ENCODE data around the gene CCDC57.
A peak's percentile ranks its signal among the peaks of the same experiment; 100 is the strongest.
"Not testable (repeated sequence)": the region's sequence is repeated elsewhere in the genome, so short reads cannot be mapped to it uniquely, and the experiment has no call there.

Gene CCDC57

GRCh38 chr17:82212331-82213250 is at the start of gene CCDC57:
TSS of gene CCDC57 (minus strand) at chr17:82212842. CDS start at chr17:82201944, 10,898 bp downstream.
- H3K79me2 ChIP-seq (ENCODE audit: low read length), result peaks cover 11% of the 10 kb centered on the region; the same call in 1 of the 2 replicates
- H3K9me2 ChIP-seq (replicated peaks; ENCODE audit: insufficient read depth, low read length), result no peaks in the 10 kb centered on the region
- H3K36me3 ChIP-seq (replicated peaks; ENCODE audit: insufficient read depth, low read length), result no peaks in the 10 kb centered on the region
- DNase-seq, result peak; percentile 77
- H3K4me3 ChIP-seq (ENCODE audit: low read length), result peak within 1 kb of the TSS; percentile 92
- TF ChIP-seq EZH2 (optimal IDR thresholded peaks at IDR 0.05; ENCODE audit: low read depth, low read length) (no peak), CTCF (IDR thresholded peaks at IDR 0.05; ENCODE audit: low read length) (no peak), EZH2phosphoT487 (IDR thresholded peaks at IDR 0.05; ENCODE audit: low read length) (no peak)
- no peaks in the 10 kb centered on the region for H3K27me3 ChIP-seq (replicated peaks; ENCODE audit: insufficient read depth, low read length)
- H3K4me1 ChIP-seq (ENCODE audit: low read length), result peaks cover 14% of the 10 kb centered on the region
- H3K4me2 ChIP-seq (ENCODE audit: low read depth, low read length), result peak within 1 kb of the TSS; percentile 94
- H3K27ac ChIP-seq (ENCODE audit: low read length), result peak within 1 kb of the TSS; percentile 27; the same call in 1 of the 2 replicates
- no peaks in the 10 kb centered on the region for H3F3A ChIP-seq (ENCODE audit: insufficient read depth, low read length)
- peak within 1 kb of the TSS; percentile 75 for H3K9ac ChIP-seq (ENCODE audit: low read length)
- no peaks in the 10 kb centered on the region for H3K9me3 ChIP-seq (replicated peaks; ENCODE audit: insufficient read depth, low read length)
- H2AFZ ChIP-seq (ENCODE audit: low read length), result peak within 1 kb of the TSS; percentile 95
- no peaks in the 10 kb centered on the region for H4K20me1 ChIP-seq (ENCODE audit: insufficient read depth, low read length)

- H3K4me3 ChIP-seq (ENCODE audit: low read length), result no peak overlapping the region
- no peak overlapping the region for H2AFZ ChIP-seq (ENCODE audit: low read length)
- H4K20me1 ChIP-seq (ENCODE audit: insufficient read depth, low read length), result no peaks in the 10 kb centered on the region
- peaks cover 14% of the 10 kb centered on the region for H3K36me3 ChIP-seq (replicated peaks; ENCODE audit: insufficient read depth, low read length)
- H3K9me2 ChIP-seq (replicated peaks; ENCODE audit: insufficient read depth, low read length), result no peaks in the 10 kb centered on the region
- peaks cover 86% of the 10 kb centered on the region for H3K79me2 ChIP-seq (ENCODE audit: low read length)
- TF ChIP-seq CTCF (IDR thresholded peaks at IDR 0.05; ENCODE audit: low read length) (no peak), EZH2phosphoT487 (IDR thresholded peaks at IDR 0.05; ENCODE audit: low read length) (no peak), EZH2 (optimal IDR thresholded peaks at IDR 0.05; ENCODE audit: low read depth, low read length) (no peak)
- no peak overlapping the region for H3K4me2 ChIP-seq (ENCODE audit: low read depth, low read length)
- no peak overlapping the region for H3K9ac ChIP-seq (ENCODE audit: low read length)
- H3K9me3 ChIP-seq (replicated peaks; ENCODE audit: insufficient read depth, low read length), result no peaks in the 10 kb centered on the region
- H3K27ac ChIP-seq (ENCODE audit: low read length), result no peak overlapping the region
- no peaks in the 10 kb centered on the region for H3K27me3 ChIP-seq (replicated peaks; ENCODE audit: insufficient read depth, low read length)
- no peak for DNase-seq
- H3F3A ChIP-seq (ENCODE audit: insufficient read depth, low read length), result no peaks in the 10 kb centered on the region
- no peaks in the 10 kb centered on the region for H3K4me1 ChIP-seq (ENCODE audit: low read length)
These were observed 49.7 kb upstream of the CCDC57 start for GRCh38 chr17:82262344-82262743.

- H3K9me2 ChIP-seq (replicated peaks; ENCODE audit: insufficient read depth, low read length); H3K9ac ChIP-seq (ENCODE audit: low read length); H4K20me1 ChIP-seq (ENCODE audit: insufficient read depth, low read length); H3K27ac ChIP-seq (ENCODE audit: low read length); H3K9me3 ChIP-seq (replicated peaks; ENCODE audit: insufficient read depth, low read length); H3K4me1 ChIP-seq (ENCODE audit: low read length); H3K27me3 ChIP-seq (replicated peaks; ENCODE audit: insufficient read depth, low read length); H2AFZ ChIP-seq (ENCODE audit: low read length); H3K4me3 ChIP-seq (ENCODE audit: low read length); DNase-seq; H3K4me2 ChIP-seq (ENCODE audit: low read depth, low read length); H3F3A ChIP-seq (ENCODE audit: insufficient read depth, low read length): not testable (repeated sequence)
- H3K79me2 ChIP-seq (ENCODE audit: low read length), result peaks cover 86% of the 10 kb centered on the region
- peaks cover 13% of the 10 kb centered on the region for H3K36me3 ChIP-seq (replicated peaks; ENCODE audit: insufficient read depth, low read length)
These were observed 47.6 kb upstream of the CCDC57 start for GRCh38 chr17:82259972-82260961.

Data from MM.1S (cell line).